CD4-positive, alpha-beta T cell treated with Interleukin-15 for 4 hours (primary cell): Measurements from ENCODE around the gene HAO2.
A peak's percentile ranks its signal among the peaks of the same experiment; 100 is the strongest.
"Not testable (repeated sequence)": the region's sequence is repeated elsewhere in the genome, so short reads cannot be mapped to it uniquely, and the experiment has no call there.

Experiments used
- DNase-seq: peaks from one replicate; pipeline ENCODE4 v3.0.0-alpha.2; 2020; ENCODE audit warnings: low spot score

Gene HAO2

GRCh38 chr1:119368554-119368953 is at the start of gene HAO2:
Gene HAO2 (plus strand): TSS chr1:119368785. CDS start chr1:119381086, 12,301 bp downstream.
- DNase-seq = no peak

- DNase-seq = no peak
Observed at GRCh38 chr1:119320100-119320499, 48.5 kb upstream of the HAO2 start.

GRCh38 chr1:119321666-119322419 is 46.7 kb upstream of the HAO2 start:
- DNase-seq = no peak

- DNase-seq = no peak
Observed at GRCh38 chr1:119323216-119323982, 45.2 kb upstream of the HAO2 start.

GRCh38 chr1:119324198-119324597 is 44.4 kb upstream of the HAO2 start:
- DNase-seq = no peak

- no peak for DNase-seq
Observed at GRCh38 chr1:119326251-119326650, 42.3 kb upstream of the HAO2 start.

GRCh38 chr1:119327094-119327449 is 41.5 kb upstream of the HAO2 start:
- no peak for DNase-seq

- peak; percentile 12 for DNase-seq
Observed at GRCh38 chr1:119327450-119328155, 41.0 kb upstream of the HAO2 start.

GRCh38 chr1:119329541-119330461 is 38.8 kb upstream of the HAO2 start:
- no peak for DNase-seq

GRCh38 chr1:119330466-119331189 is 38.0 kb upstream of the HAO2 start:
- DNase-seq = no peak

GRCh38 chr1:119331190-119331515 is 37.4 kb upstream of the HAO2 start:
- no peak for DNase-seq

- no peak for DNase-seq
Observed at GRCh38 chr1:119331915-119332314, 36.7 kb upstream of the HAO2 start.

- no peak for DNase-seq
Observed at GRCh38 chr1:119332622-119333021, 36.0 kb upstream of the HAO2 start.

GRCh38 chr1:119333163-119333896 is 35.3 kb upstream of the HAO2 start:
- no peak for DNase-seq

GRCh38 chr1:119333897-119334250 is 34.7 kb upstream of the HAO2 start:
- DNase-seq = not testable (repeated sequence)

GRCh38 chr1:119336848-119337247 is 31.7 kb upstream of the HAO2 start:
- no peak for DNase-seq

GRCh38 chr1:119338004-119338403 is 30.6 kb upstream of the HAO2 start:
- DNase-seq = no peak

- no peak for DNase-seq
Observed at GRCh38 chr1:119338757-119339156, 29.8 kb upstream of the HAO2 start.

- DNase-seq = no peak
Observed at GRCh38 chr1:119340861-119341261, 27.7 kb upstream of the HAO2 start.

GRCh38 chr1:119341372-119341947 is 27.1 kb upstream of the HAO2 start:
- no peak for DNase-seq
